IPS-NIHi7 (cell line): Measurements from ENCODE around the gene MTA2.

Experiments
- DNase-seq: peaks from one replicate; pipeline ENCODE4 v3.0.0; 2012; ENCODE audit warnings: mixed read lengths; ENCODE audit errors: extremely low spot score

MTA2 gene

GRCh38 chr11:62546929-62547625 lies 54.6 kb downstream of the MTA2 start:
- no peak for DNase-seq

DNA sequence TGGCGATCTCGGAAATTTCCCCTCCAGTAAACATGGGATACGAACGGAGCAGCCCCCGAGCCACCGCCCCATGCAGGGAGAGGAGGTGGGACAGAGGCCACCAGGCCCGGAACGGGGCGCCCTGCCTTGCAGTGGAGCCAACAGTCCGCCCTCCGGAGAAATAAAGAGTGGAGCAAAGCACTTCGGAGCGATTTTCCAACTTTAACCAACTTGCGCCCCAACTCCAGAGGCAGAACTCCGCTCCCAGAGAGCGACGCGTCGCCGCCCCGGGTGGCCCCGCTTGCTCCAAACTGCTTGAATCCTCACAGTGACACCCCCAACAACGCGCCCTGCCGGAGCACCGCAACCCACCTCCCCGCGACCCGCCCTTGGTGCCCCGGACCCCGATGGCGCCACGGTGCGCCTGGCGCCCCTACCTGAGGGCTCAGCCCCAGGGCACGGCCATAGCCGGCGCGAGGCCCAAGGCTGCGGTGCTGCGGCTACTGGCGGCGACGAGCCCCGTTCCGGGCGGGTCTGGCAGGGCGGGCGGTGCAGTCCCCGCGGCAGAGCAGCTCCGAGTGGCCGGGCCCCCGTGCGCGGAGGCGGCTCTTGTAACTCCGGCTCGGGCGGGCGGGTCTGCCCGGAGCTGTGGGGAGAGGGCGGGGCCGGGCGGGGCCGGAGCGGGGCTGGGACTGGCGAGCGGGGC lies 55.3 kb downstream of the MTA2 start, which contains the start of gene AHNAK:
TSS of gene AHNAK (minus strand) at position 563 of the 685 bp plus-strand sequence. CDS start 10,708 bp downstream, outside the sequence.
- peak; percentile 63 for DNase-seq

DNA sequence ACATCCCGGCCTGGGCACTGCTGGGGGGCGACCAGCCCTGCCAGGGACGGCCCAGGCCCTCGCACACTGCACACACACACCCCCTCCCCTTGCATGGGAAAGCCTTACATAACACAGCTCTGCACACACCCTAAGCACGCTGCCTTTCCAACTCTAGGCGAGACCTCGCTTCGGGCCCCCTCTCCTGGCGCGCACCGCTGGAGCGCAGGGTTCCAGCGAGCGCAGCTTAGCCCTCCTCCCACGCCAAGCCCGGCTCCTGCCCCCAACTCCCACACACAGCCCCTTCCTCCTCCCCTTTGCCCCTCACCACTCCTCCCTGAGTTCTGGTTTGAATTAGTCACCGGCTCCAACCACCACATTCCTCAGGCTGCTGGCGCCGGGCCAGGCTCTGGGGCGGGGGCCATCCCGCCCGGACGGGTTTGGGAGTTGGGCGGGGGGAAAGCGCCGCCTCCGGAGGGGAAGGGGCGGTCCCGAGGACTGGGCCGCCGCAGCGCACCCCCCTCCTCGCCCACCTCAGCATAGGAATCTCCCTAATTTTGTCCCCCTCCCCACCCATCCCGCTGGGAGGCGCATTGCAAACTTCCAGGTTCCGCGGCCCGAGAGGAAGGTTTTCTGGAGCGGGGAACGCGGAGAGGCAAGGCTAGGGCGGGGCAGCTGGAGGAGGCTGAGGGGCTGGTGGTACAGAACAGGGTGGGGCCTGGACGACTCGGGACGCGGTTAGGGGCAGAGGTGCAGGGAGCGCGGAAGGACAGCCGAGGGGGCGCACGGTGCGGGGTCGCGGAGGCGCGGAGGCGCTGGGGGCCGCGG lies 56.0 kb downstream of the MTA2 start:
- DNase-seq = peak; percentile 81

- no peak for DNase-seq
Observed at GRCh38 chr11:62544581-62545436, 56.9 kb downstream of the MTA2 start.

DNA sequence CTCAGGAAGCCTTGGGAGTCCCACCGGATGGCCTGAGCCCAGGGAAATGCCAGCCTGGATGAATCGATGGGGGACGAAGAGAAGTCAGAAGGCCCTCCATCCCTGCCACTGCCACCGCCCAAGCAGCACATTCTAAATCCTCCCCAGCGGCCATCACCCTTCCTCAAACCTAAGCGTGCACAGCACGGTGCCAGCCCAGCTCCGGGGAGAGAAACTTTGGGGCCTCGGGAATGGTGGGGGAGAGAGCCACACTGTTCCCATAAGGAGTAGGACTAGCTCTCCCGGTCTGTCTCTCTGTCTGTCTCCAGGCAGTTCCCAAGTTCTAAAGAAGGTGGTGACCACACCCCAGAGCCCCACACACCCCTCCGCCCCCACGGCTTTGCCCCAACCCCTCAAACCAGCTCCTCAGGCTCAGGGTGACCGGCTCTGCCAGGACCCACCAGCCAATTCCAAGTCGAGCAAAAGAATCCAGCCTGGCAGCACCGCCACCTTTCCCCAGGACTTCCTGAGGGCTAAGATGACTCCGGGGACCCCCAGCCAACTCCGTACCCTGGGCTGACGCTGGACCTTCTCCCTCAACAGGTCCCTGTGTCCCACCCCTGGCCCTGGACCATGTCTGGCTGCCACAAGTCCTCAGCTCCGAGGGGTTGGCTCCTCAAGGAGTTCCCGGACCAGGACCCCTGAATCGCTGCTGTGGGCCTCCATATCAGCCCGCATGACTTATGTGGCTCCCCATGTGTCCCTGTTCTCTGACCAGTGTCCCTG lies 57.8 kb downstream of the MTA2 start:
- no peak for DNase-seq
